Fibroblast of skin of scalp (primary cell): ENCODE data around the gene PARP8. TPM values are rescaled to one million over a fixed set of nuclear protein-coding genes. Genes with fewer than 3 reads are reported as not detected.
A peak's percentile ranks its signal among the peaks of the same experiment; 100 is the strongest.
"Not testable (repeated sequence)": the region's sequence is repeated elsewhere in the genome, so short reads cannot be mapped to it uniquely, and the experiment has no call there.

Experiments used
- DNase-seq: peaks from one replicate; pipeline ENCODE4 v3.0.0-alpha.2; 2013
- polyA plus RNA-seq, 2 experiments: library from polyadenylated mRNA; unstranded; fragments of 120-200 nt; gene quantifications; one replicate each; pipeline ENCODE4 v1.2.1, GENCODE V29; 2013; ENCODE audit not compliant: insufficient read length in 2 of 2

PARP8 gene
- polyA plus RNA-seq (2013, experiment 1 of 2; ENCODE audit: insufficient read length), result 6.2 TPM
- polyA plus RNA-seq (2013, experiment 2 of 2; ENCODE audit: insufficient read length), result 7.0 TPM

- peak; percentile 66 for DNase-seq
Measured at GRCh38 chr5:50666261-50667022, at the start of gene PARP8. Gene PARP8, plus strand, starts transcription at chr5:50666637. Its CDS starts 459 bp downstream, at chr5:50667096.

- no peak for DNase-seq
Measured at GRCh38 chr5:50623666-50624065, 42.8 kb upstream of the PARP8 start.

GRCh38 chr5:50634866-50635265, 31.6 kb upstream of the PARP8 start:
- not testable (repeated sequence) for DNase-seq

- not testable (repeated sequence) for DNase-seq
Measured at GRCh38 chr5:50637576-50637975, 28.9 kb upstream of the PARP8 start.

- DNase-seq, result no peak
Measured at GRCh38 chr5:50646591-50646990, 19.8 kb upstream of the PARP8 start.

GRCh38 chr5:50647726-50648125, 18.7 kb upstream of the PARP8 start:
- no peak for DNase-seq

GRCh38 chr5:50653946-50654345, 12.5 kb upstream of the PARP8 start:
- DNase-seq, result no peak

GRCh38 chr5:50655067-50655809, 11.2 kb upstream of the PARP8 start:
- no peak for DNase-seq

GRCh38 chr5:50655810-50656205, 10.6 kb upstream of the PARP8 start:
- DNase-seq, result no peak

- no peak for DNase-seq
Measured at GRCh38 chr5:50657044-50657443, 9.4 kb upstream of the PARP8 start.

- DNase-seq, result no peak
Measured at GRCh38 chr5:50658246-50658645, 8.2 kb upstream of the PARP8 start.

- DNase-seq, result no peak
Measured at GRCh38 chr5:50663636-50664035, 2.8 kb upstream of the PARP8 start.

- no peak for DNase-seq
Measured at GRCh38 chr5:50665091-50665490, 1.3 kb upstream of the PARP8 start.

GRCh38 chr5:50665761-50666202, 655 bp upstream of the PARP8 start:
- not testable (repeated sequence) for DNase-seq

- peak; percentile 49 for DNase-seq
Measured at GRCh38 chr5:50667023-50667652, 701 bp downstream of the PARP8 start.

- peak; percentile 51 for DNase-seq
Measured at GRCh38 chr5:50667653-50668595, 1.5 kb downstream of the PARP8 start.

- DNase-seq, result not testable (repeated sequence)
Measured at GRCh38 chr5:50668636-50669035, 2.2 kb downstream of the PARP8 start.

GRCh38 chr5:50672663-50673062, 6.2 kb downstream of the PARP8 start:
- no peak for DNase-seq

GRCh38 chr5:50673444-50673843, 7.0 kb downstream of the PARP8 start:
- peak; percentile 67 for DNase-seq

- DNase-seq, result no peak
Measured at GRCh38 chr5:50675385-50675784, 8.9 kb downstream of the PARP8 start.

GRCh38 chr5:50679554-50679953, 13.1 kb downstream of the PARP8 start:
- not testable (repeated sequence) for DNase-seq

- DNase-seq, result no peak
Measured at GRCh38 chr5:50684721-50685120, 18.3 kb downstream of the PARP8 start.
